AG04449 (cell line): ENCODE results near the gene CNTNAP2.

ENCODE experiments used
- CTCF ChIA-PET: fragments of 350-600 bp; formaldehyde crosslinking; extraction: SDS; loops from one replicate; lab custom pipeline; 2021; ENCODE audit warnings: antibody characterized with exemption; lab: Yijun Ruan, JAX
- POLR2A ChIA-PET: fragments of 400-600, 350-600 bp; formaldehyde crosslinking; extraction: SDS; loops from one replicate; lab custom pipeline; 2020; ENCODE audit warnings: antibody characterized with exemption, inconsistent platforms; lab: Yijun Ruan, JAX
- DNase-seq: peaks from one replicate; pipeline ENCODE4 v3.0.0-alpha.2; 2010; ENCODE audit warnings: low read depth, low spot score
- H3K4me3 ChIP-seq: 2 replicates; pipeline ENCODE4 v1.5.1; 2011; ENCODE audit warnings: low read depth, mild to moderate bottlenecking, control low read depth, low read length
- TF ChIP-seq, protein P1 (sequence below): IDR thresholded peaks from one replicate; pipeline ENCODE4 v1.5.1; 2011; ENCODE audit warnings: mild to moderate bottlenecking, moderate library complexity, low read length, control low read depth, inconsistent platforms; ENCODE audit not compliant: insufficient read depth; ENCODE audit errors: missing control alignments

CNTNAP2 gene

GRCh38 chr7:146117576-146117975 lies 975 bp downstream of the CNTNAP2 start:
- CTCF ChIA-PET: no interaction called here
- DNase-seq: no peak
- H3K4me3 ChIP-seq: no peak overlapping the region
- TF ChIP-seq, protein P1, sequence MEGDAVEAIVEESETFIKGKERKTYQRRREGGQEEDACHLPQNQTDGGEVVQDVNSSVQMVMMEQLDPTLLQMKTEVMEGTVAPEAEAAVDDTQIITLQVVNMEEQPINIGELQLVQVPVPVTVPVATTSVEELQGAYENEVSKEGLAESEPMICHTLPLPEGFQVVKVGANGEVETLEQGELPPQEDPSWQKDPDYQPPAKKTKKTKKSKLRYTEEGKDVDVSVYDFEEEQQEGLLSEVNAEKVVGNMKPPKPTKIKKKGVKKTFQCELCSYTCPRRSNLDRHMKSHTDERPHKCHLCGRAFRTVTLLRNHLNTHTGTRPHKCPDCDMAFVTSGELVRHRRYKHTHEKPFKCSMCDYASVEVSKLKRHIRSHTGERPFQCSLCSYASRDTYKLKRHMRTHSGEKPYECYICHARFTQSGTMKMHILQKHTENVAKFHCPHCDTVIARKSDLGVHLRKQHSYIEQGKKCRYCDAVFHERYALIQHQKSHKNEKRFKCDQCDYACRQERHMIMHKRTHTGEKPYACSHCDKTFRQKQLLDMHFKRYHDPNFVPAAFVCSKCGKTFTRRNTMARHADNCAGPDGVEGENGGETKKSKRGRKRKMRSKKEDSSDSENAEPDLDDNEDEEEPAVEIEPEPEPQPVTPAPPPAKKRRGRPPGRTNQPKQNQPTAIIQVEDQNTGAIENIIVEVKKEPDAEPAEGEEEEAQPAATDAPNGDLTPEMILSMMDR: no peak
- POLR2A ChIA-PET: no interaction called here

DNA sequence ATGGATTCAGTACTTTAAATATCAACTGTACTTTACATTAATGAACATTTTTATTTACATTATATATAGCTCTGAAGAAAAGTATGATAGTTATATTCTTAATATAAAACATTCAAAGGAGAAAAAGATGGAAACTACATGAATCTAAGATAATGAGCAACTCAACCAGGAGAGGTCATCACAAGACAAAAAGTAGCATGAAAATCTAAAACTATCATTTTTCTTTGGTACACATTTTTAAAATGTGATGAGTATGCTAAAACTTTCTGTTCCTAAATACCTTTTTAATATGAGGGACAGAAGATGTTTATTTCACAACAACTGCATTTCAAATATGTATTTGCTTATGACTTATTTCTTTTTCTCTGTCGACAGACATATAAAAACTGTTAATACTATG lies 2.4 kb downstream of the CNTNAP2 start:
- ChIA-PET POLR2A (no interaction called here), CTCF (no interaction called here)
- DNase-seq: no peak
- no peak overlapping the region for H3K4me3 ChIP-seq
- TF ChIP-seq, protein P1: no peak

GRCh38 chr7:146123715-146124114 lies 7.1 kb downstream of the CNTNAP2 start:
- TF ChIP-seq, protein P1: no peak
- ChIA-PET CTCF (no interaction called here), POLR2A (no interaction called here)
- DNase-seq: no peak
- no peak overlapping the region for H3K4me3 ChIP-seq

DNA sequence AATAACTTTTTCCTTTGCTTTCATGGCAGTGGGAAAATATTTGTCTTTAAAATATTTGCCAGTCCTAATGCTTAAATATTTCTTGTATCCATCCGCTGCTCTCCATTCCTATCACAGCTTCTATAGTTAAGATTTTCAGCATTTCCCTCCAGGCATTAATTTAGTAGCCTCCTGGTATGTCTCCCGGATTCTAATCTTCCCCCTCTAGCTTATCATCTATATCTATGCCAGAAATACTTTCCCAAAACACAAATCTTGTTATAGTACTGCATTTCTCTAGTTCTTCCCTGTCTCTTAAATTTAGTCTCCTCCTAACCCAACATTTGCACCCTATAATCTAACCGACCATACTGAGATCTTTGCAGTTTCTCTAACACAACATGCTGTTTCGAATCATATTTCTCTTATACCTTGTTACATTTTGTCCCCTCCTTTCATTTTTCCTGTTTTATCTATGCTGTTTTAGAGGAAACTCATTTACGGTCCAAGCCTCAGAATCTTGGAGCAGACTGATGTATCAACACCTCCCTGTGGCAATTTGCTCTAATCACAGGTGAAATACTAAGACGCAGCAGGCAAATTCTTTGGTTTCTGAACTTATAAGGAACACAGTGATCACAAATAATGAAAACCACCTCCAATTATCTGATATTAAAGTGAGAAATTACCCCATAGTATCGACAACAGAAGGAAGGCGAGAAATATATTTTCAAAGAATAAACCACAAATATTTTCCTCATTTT lies 10.3 kb downstream of the CNTNAP2 start:
- ChIA-PET CTCF (no interaction called here), POLR2A (no interaction called here)
- no peak for DNase-seq
- no peak overlapping the region for H3K4me3 ChIP-seq
- TF ChIP-seq, protein P1: no peak

GRCh38 chr7:146129296-146129695 lies 12.7 kb downstream of the CNTNAP2 start:
- TF ChIP-seq, protein P1: no peak
- ChIA-PET POLR2A (no interaction called here), CTCF (no interaction called here)

GRCh38 chr7:146129997-146130396 lies 13.4 kb downstream of the CNTNAP2 start:
- DNase-seq: no peak
- ChIA-PET CTCF (no interaction called here), POLR2A (no interaction called here)
- no peak overlapping the region for H3K4me3 ChIP-seq
- TF ChIP-seq, protein P1: no peak

More at GRCh38 chr7:146129296-146129695, 12.7 kb downstream of the CNTNAP2 start:
- H3K4me3 ChIP-seq: no peak overlapping the region
- DNase-seq: no peak
